Measurements from ENCODE around the gene RBMS3. TPM values are rescaled to one million over a fixed set of nuclear protein-coding genes. Genes with fewer than 3 reads are reported as not detected.

Gene RBMS3
- total RNA-seq, 1 experiment from 2014 or later, result 8.7 TPM

GRCh38 chr3:29958816-29959215 lies 677.9 kb downstream of the RBMS3 start:
- Mint-ChIP-seq H3K4me3 (no peak overlapping the region), H3K4me1 (peaks cover 5% of the 10 kb centered on the region; the same call in 1 of the 2 replicates), H3K9me3 (peaks cover 29% of the 10 kb centered on the region), H3K27me3 (ENCODE audit: low read depth) (no peaks in the 10 kb centered on the region), H3K36me3 (peaks cover 25% of the 10 kb centered on the region), H3K27ac (no peak overlapping the region)
- ChIA-PET CTCF (no interaction called here), POLR2A (no interaction called here)
- no peak for ATAC-seq
- DNase-seq (ENCODE audit: low spot score), result no peak
- TF ChIP-seq NR3C1 (CRISPR knock-in tag; conservative IDR thresholded peaks at IDR 0.05; ENCODE audit: low read depth) (no peak), IRF1 (CRISPR knock-in tag; IDR thresholded peaks at IDR 0.05) (no peak), ATF1 (CRISPR knock-in tag; IDR thresholded peaks at IDR 0.05) (no peak), KAT7 (CRISPR knock-in tag; IDR thresholded peaks at IDR 0.05; ENCODE audit: borderline replicate concordance) (no peak)
- TF ChIP-seq, protein P1, sequence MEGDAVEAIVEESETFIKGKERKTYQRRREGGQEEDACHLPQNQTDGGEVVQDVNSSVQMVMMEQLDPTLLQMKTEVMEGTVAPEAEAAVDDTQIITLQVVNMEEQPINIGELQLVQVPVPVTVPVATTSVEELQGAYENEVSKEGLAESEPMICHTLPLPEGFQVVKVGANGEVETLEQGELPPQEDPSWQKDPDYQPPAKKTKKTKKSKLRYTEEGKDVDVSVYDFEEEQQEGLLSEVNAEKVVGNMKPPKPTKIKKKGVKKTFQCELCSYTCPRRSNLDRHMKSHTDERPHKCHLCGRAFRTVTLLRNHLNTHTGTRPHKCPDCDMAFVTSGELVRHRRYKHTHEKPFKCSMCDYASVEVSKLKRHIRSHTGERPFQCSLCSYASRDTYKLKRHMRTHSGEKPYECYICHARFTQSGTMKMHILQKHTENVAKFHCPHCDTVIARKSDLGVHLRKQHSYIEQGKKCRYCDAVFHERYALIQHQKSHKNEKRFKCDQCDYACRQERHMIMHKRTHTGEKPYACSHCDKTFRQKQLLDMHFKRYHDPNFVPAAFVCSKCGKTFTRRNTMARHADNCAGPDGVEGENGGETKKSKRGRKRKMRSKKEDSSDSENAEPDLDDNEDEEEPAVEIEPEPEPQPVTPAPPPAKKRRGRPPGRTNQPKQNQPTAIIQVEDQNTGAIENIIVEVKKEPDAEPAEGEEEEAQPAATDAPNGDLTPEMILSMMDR (IDR thresholded peaks at IDR 0.05), result no peak

- Mint-ChIP-seq H3K36me3 (peaks cover 11% of the 10 kb centered on the region), H3K27ac (peak overlapping the region; percentile 61), H3K4me3 (no peak overlapping the region), H3K9me3 (peaks cover 23% of the 10 kb centered on the region), H3K27me3 (ENCODE audit: low read depth) (no peaks in the 10 kb centered on the region), H3K4me1 (peaks cover 52% of the 10 kb centered on the region)
- TF ChIP-seq PRDM15 (CRISPR knock-in tag; IDR thresholded peaks at IDR 0.05) (no peak), ATF2 (CRISPR knock-in tag; IDR thresholded peaks at IDR 0.05; ENCODE audit: borderline replicate concordance, low read depth) (no peak), GABPB1 (CRISPR knock-in tag; IDR thresholded peaks at IDR 0.05) (no peak)
- TF ChIP-seq, protein P2, sequence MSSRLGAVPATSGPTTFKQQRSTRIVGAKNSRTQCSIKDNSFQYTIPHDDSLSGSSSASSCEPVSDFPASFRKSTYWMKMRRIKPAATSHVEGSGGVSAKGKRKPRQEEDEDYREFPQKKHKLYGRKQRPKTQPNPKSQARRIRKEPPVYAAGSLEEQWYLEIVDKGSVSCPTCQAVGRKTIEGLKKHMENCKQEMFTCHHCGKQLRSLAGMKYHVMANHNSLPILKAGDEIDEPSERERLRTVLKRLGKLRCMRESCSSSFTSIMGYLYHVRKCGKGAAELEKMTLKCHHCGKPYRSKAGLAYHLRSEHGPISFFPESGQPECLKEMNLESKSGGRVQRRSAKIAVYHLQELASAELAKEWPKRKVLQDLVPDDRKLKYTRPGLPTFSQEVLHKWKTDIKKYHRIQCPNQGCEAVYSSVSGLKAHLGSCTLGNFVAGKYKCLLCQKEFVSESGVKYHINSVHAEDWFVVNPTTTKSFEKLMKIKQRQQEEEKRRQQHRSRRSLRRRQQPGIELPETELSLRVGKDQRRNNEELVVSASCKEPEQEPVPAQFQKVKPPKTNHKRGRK (CRISPR knock-in tag; IDR thresholded peaks at IDR 0.05; ENCODE audit: borderline replicate concordance), result no peak
- ChIA-PET POLR2A (no interaction called here), CTCF (interaction anchor here (1.3 kb wide), 1 partner anchor 91 kb away, joined by 3 read pairs; no protein-coding TSS in a partner anchor)
- no peak for ATAC-seq
- no peak for DNase-seq (ENCODE audit: low spot score)
Observed at GRCh38 chr3:29971895-29972294, 691.0 kb downstream of the RBMS3 start.

DNA sequence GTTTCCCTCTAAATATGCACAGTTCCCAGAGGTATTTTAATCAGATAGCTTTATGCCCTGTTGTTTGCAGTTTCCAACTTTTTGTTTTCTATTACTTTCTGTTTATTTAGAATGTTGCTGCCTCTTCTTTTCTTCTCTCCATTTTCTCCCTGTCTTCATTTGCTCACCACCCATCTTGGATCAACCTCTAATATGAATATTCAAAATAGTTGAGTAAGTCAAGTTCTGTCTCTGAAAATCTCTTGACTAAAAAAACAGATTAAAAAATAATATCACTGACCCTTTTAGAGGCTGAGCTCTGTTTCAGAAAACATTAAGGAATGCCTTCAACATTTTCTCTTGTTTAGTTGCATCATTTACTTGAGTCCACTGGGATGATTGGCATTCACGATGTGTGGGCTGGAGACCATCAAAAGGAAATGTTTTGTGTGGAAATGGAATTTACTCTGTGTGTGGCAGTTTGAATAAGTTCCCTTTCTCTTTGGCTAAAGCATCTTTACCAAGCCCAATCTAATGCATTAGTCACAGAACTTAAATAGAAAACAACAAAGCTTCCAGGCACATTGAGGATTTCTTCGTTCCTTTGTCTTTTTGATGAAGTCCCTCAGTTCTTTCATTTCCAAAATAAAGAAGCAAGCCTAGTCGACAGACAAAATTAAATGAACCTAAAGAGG lies 691.6 kb downstream of the RBMS3 start:
- peaks cover 53% of the 10 kb centered on the region for H3K4me1 Mint-ChIP-seq
- H3K27me3 Mint-ChIP-seq (ENCODE audit: low read depth), result no peaks in the 10 kb centered on the region
- peak overlapping the region; percentile 61 for H3K27ac Mint-ChIP-seq
- no peak for TF ChIP-seq ZNF396 (CRISPR knock-in tag; IDR thresholded peaks at IDR 0.05; ENCODE audit: borderline replicate concordance)
- no peak for TF ChIP-seq CBFB (CRISPR knock-in tag; IDR thresholded peaks at IDR 0.05; ENCODE audit: low read depth)
- TF ChIP-seq ZNF121 (CRISPR knock-in tag; IDR thresholded peaks at IDR 0.05), result no peak
- TF ChIP-seq FOXK1 (CRISPR knock-in tag; IDR thresholded peaks at IDR 0.05), result 0 out of 2 replicates have a peak, but pooled peaks have one; percentile 15
- H3K9me3 Mint-ChIP-seq, result peaks cover 21% of the 10 kb centered on the region
- H3K36me3 Mint-ChIP-seq, result peaks cover 11% of the 10 kb centered on the region
- H3K4me3 Mint-ChIP-seq, result peak overlapping the region; percentile 5; the same call in 1 of the 2 replicates
- ATAC-seq, result peak; percentile 73
- ChIA-PET CTCF (no interaction called here), POLR2A (no interaction called here)
- no peak for DNase-seq (ENCODE audit: low spot score)

Measured in WTC11 (cell line).